OCI-LY7 (cell line): ENCODE results near the gene PPM1H.

ENCODE experiments used
- CTCF ChIP-seq: fragments of 200-600 bp; sonication (generic); conservative IDR thresholded peaks from 2 replicates; pipeline ENCODE4 v1.5.1; 2014; ENCODE audit warnings: mild to moderate bottlenecking, antibody characterized with exemption, low read length, moderate library complexity, mixed read lengths
- EZH2phosphoT487 ChIP-seq: fragments of 200-600 bp; sonication (generic); IDR thresholded peaks from 2 replicates; pipeline ENCODE4 v1.6.1; 2018; ENCODE audit warnings: low read depth, borderline replicate concordance, mild to moderate bottlenecking, mixed run types, antibody characterized with exemption, low read length, moderate library complexity, mixed read lengths

- TF ChIP-seq CTCF (no peak), EZH2phosphoT487 (no peak)
Observed at GRCh38 chr12:62605981-62606380, 329.0 kb downstream of the PPM1H start.
